CD14-positive monocyte (primary cell): ENCODE measurements around the gene ARL15. TPM values are rescaled to one million over a fixed set of nuclear protein-coding genes. Genes with fewer than 3 reads are reported as not detected.

Experiments used
- DNase-seq, 3 donors: peaks; one replicate each; pipeline ENCODE4 v3.0.0-alpha.2; 2011 to 2022
- H2AFZ ChIP-seq: 2 replicates; pipeline ENCODE4 v1.6.0; 2012; ENCODE audit warnings: mild to moderate bottlenecking, low read depth, low read length, inconsistent platforms; ENCODE audit not compliant: insufficient read depth, poor library complexity, severe bottlenecking
- H3K27ac ChIP-seq, 2 donors: 1 replicate in 1 of 2; 2 replicates in 1 of 2; pipeline ENCODE4 v1.5.1; 2012 to 2013; ENCODE audit warnings: low read length in 2 of 2, control low read depth in 1 of 2, inconsistent platforms in 1 of 2, low read depth in 1 of 2, mild to moderate bottlenecking in 1 of 2
- H3K27me3 ChIP-seq, 2 donors: one replicate each; pipeline versions ENCODE4 v1.6.0 to v1.6.1; 2011 to 2013; ENCODE audit warnings: low read length in 2 of 2; ENCODE audit not compliant: control insufficient read depth in 2 of 2, insufficient read depth in 2 of 2
- H3K36me3 ChIP-seq, 2 donors: replicated peaks in 1 of 2; 1 replicate in 1 of 2; 2 replicates in 1 of 2; pipeline versions ENCODE4 v1.5.1 to v1.6.1; 2012 to 2013; ENCODE audit warnings: low read length in 2 of 2, control low read depth in 1 of 2, inconsistent platforms in 1 of 2, mild to moderate bottlenecking in 1 of 2; ENCODE audit not compliant: insufficient read depth in 2 of 2, control insufficient read depth in 1 of 2
- H3K4me1 ChIP-seq, 2 donors: 1 replicate in 1 of 2; 2 replicates in 1 of 2; pipeline versions ENCODE4 v1.5.1 to v1.6.1; 2012 to 2013; ENCODE audit warnings: low read length in 2 of 2, control low read depth in 1 of 2, inconsistent platforms in 1 of 2, mild to moderate bottlenecking in 1 of 2, moderate library complexity in 1 of 2; ENCODE audit not compliant: insufficient read depth in 2 of 2, control insufficient read depth in 1 of 2
- H3K4me2 ChIP-seq: replicated peaks from 2 replicates; pipeline ENCODE3; 2012; ENCODE audit warnings: low read length, moderate library complexity, mild to moderate bottlenecking; ENCODE audit not compliant: poor library complexity, severe bottlenecking; ENCODE audit errors: extremely low read depth
- H3K4me3 ChIP-seq, 3 experiments: fragments of 200-600 bp in 1 of 3; sonication (generic) in 1 of 3; replicated peaks in 1 of 3; 1 replicate in 2 of 3; 2 replicates in 1 of 3; pipeline ENCODE4 v1.5.1; 2011 to 2013; ENCODE audit warnings: low read length in 3 of 3, mild to moderate bottlenecking in 3 of 3, control low read depth in 2 of 3, low read depth in 2 of 3, inconsistent platforms in 1 of 3, moderate library complexity in 1 of 3
- H3K79me2 ChIP-seq: 2 replicates; pipeline ENCODE4 v1.6.0; 2012; ENCODE audit warnings: mild to moderate bottlenecking, control low read depth, inconsistent platforms, low read length, moderate library complexity; ENCODE audit not compliant: insufficient read depth
- H3K9ac ChIP-seq: 2 replicates; pipeline ENCODE4 v1.6.0; 2017; ENCODE audit warnings: low read length, mild to moderate bottlenecking; ENCODE audit not compliant: insufficient read depth, poor library complexity, severe bottlenecking
- H3K9me3 ChIP-seq, 2 donors: replicated peaks in 1 of 2; 1 replicate in 1 of 2; 2 replicates in 1 of 2; pipeline versions ENCODE4 v1.5.1 to v1.6.1; 2012 to 2013; ENCODE audit warnings: low read length in 2 of 2, control low read depth in 1 of 2; ENCODE audit not compliant: control insufficient read depth in 1 of 2, insufficient read depth in 1 of 2
- H4K20me1 ChIP-seq: 2 replicates; pipeline ENCODE4 v1.6.0; 2012; ENCODE audit warnings: mild to moderate bottlenecking, low read length, control low read depth, moderate library complexity; ENCODE audit not compliant: insufficient read depth
- H3K27ac Mint-ChIP-seq, 7 donors: one replicate each; pipeline ENCODE4 v1.8.0; 2020; ENCODE audit warnings: mild to moderate bottlenecking in 7 of 7, mixed read lengths in 7 of 7, moderate library complexity in 6 of 7, inconsistent platforms in 2 of 7
- H3K27me3 Mint-ChIP-seq, 3 donors: one replicate each; pipeline ENCODE4 v1.8.0; 2021 to 2022; ENCODE audit warnings: low read depth in 3 of 3, mild to moderate bottlenecking in 3 of 3, mixed read lengths in 3 of 3, moderate library complexity in 3 of 3, inconsistent platforms in 1 of 3
- H3K36me3 Mint-ChIP-seq, 2 donors: one replicate each; pipeline ENCODE4 v1.8.0; 2020; ENCODE audit warnings: mixed read lengths in 2 of 2, inconsistent platforms in 1 of 2, mild to moderate bottlenecking in 1 of 2
- H3K4me1 Mint-ChIP-seq: one replicate; pipeline ENCODE4 v1.8.0; 2020; ENCODE audit warnings: mild to moderate bottlenecking, mixed read lengths
- H3K4me3 Mint-ChIP-seq, 2 donors: one replicate each; pipeline ENCODE4 v1.8.0; 2020; ENCODE audit warnings: mild to moderate bottlenecking in 2 of 2, mixed read lengths in 2 of 2, moderate library complexity in 1 of 2
- H3K9me3 Mint-ChIP-seq, 7 donors: one replicate each; pipeline ENCODE4 v1.8.0; 2020 to 2022; ENCODE audit warnings: mixed read lengths in 7 of 7, mild to moderate bottlenecking in 6 of 7, moderate library complexity in 6 of 7, inconsistent platforms in 2 of 7
- CTCF ChIP-seq: fragments of 200-600 bp; IDR thresholded peaks from one replicate; pipeline ENCODE4 v1.8.0; 2022; ENCODE audit warnings: antibody characterized with exemption, mild to moderate bottlenecking
- WGBS: methylation state at CpG from one replicate; pipeline ENCODE4 v1.1.5; 2013; ENCODE audit warnings: missing lambda C conversion rate; ENCODE audit not compliant: insufficient coverage; 5-methylcytosine and 5-hydroxymethylcytosine counted together
- intact Hi-C, 2 donors: fragments of 100-400 bp; cut with micrococcal nuclease; formaldehyde crosslinking; loops; one replicate each; pipeline versions ENCODE4 v1.15.0 to v1.15.1; 2023
- polyA plus RNA-seq, 3 donors: library from polyadenylated mRNA; depleted of rRNA in 1 of 3; unstranded in 2 of 3; stranded (reverse) in 1 of 3; fragments of 300-500 nt in 2 of 3; fragments of >200 nt in 1 of 3; fragmentation: Illumina TruSeq in 2 of 3; gene quantifications; 1 replicate in 2 of 3; 2 replicates in 1 of 3; pipeline ENCODE4 v1.2.3, GENCODE V29; 2012 to 2021

The ARL15 gene
- polyA plus RNA-seq, 3 donors: 10.5 to 27.6 (median 18.0) TPM

DNA sequence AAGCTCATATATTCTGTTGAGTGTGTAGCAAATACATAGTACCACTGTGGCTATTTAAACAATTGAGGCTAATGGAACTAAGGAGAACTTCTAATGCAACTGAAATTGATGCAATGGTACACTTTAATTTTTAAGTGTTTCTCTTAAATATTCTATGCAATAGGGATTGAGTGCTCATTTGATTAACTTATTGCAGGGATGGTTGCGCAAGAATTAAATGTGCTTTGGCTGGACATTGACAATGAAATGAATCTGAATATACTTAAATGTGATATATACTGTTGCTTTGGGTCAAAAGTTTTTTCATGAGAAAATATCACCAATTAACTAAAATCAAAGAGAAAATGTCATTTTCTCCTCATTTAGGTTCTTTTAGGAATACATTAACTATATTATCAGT is 227.1 kb downstream of the ARL15 start:
- TF ChIP-seq CTCF: no peak
- Histone ChIP-seq H3K9ac (no peak overlapping the region), H3K79me2 (no peaks in the 10 kb centered on the region), H3K27ac (no peak overlapping the region), H4K20me1 (no peaks in the 10 kb centered on the region), H3K27me3 (no peaks in the 10 kb centered on the region), H3K9me3 (peaks cover 6 to 9% of the 10 kb centered on the region in 2 donors), H3K4me2 (no peak overlapping the region), H3K4me1 (peaks cover 6 to 11% of the 10 kb centered on the region in 2 donors), H2AFZ (no peak overlapping the region), H3K36me3 (no peaks in the 10 kb centered on the region), H3K4me3 (no peak overlapping the region)
- no CpG with 5 or more reads among the region's 1 CpG for WGBS
- Mint-ChIP-seq H3K9me3 (peaks cover 9 to 16% (median 13%) of the 10 kb centered on the region in 7 donors), H3K4me3 (no peak overlapping the region), H3K27ac (no peak overlapping the region), H3K4me1 (peaks cover 10% of the 10 kb centered on the region), H3K36me3 (peaks cover 10 to 16% of the 10 kb centered on the region in 2 donors), H3K27me3 (no peaks in the 10 kb centered on the region)
- intact Hi-C loops: no loop called here
- no peak for DNase-seq

DNA sequence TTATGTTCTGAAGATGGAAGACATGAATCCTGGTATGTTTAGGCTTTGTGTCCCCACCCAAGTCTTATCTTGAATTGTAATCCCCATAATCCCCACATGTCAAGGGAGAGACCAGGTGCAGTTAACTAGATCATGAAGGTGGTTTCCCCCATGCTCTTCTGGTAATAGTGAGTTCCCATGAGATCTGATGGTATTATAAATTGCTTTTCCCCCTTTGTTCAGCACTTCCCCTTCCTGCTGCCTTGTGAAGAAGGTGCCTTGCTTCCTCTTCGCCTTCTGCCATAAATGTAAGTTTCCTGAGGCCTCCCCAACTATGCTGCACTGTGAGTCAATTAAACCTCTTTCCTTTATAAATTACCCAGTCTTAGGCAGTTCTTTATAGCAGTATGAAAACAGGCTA is 229.0 kb downstream of the ARL15 start:
- H3K9me3 ChIP-seq: peaks cover 6 to 9% of the 10 kb centered on the region in 2 donors
- no peaks in the 10 kb centered on the region for H3K27me3 Mint-ChIP-seq
- H3K9me3 Mint-ChIP-seq: peaks cover 9 to 16% (median 13%) of the 10 kb centered on the region in 7 donors
- H3K79me2 ChIP-seq: no peaks in the 10 kb centered on the region
- no peak overlapping the region for H3K27ac ChIP-seq
- no peak overlapping the region for H3K9ac ChIP-seq
- H3K4me1 ChIP-seq: peaks cover 6 to 11% of the 10 kb centered on the region in 2 donors
- H3K36me3 Mint-ChIP-seq: peaks cover 10 to 16% of the 10 kb centered on the region in 2 donors
- no peak overlapping the region for H3K4me3 ChIP-seq
- TF ChIP-seq CTCF: no peak
- intact Hi-C loops: no loop called here
- H3K36me3 ChIP-seq: no peaks in the 10 kb centered on the region
- no peak overlapping the region for H3K4me3 Mint-ChIP-seq
- DNase-seq: peak in 1 of 3 donors; percentile 4
- no CpG with 5 or more reads among the region's 1 CpG for WGBS
- H4K20me1 ChIP-seq: no peaks in the 10 kb centered on the region
- no peak overlapping the region for H2AFZ ChIP-seq
- no peaks in the 10 kb centered on the region for H3K27me3 ChIP-seq
- H3K4me1 Mint-ChIP-seq: peaks cover 10% of the 10 kb centered on the region
- no peak overlapping the region for H3K4me2 ChIP-seq
- peak overlapping the region in 1 of 7 donors; percentile 27 for H3K27ac Mint-ChIP-seq
